HG03064 (cell line): ENCODE data around the gene AK4.

Experiments
- ATAC-seq: cut with Tn5 transposase; IDR thresholded peaks from one replicate; pipeline ENCODE4 v1.9.1; 2021; ENCODE audit warnings: low read depth; ENCODE audit not compliant: unreplicated experiment

Gene AK4

DNA sequence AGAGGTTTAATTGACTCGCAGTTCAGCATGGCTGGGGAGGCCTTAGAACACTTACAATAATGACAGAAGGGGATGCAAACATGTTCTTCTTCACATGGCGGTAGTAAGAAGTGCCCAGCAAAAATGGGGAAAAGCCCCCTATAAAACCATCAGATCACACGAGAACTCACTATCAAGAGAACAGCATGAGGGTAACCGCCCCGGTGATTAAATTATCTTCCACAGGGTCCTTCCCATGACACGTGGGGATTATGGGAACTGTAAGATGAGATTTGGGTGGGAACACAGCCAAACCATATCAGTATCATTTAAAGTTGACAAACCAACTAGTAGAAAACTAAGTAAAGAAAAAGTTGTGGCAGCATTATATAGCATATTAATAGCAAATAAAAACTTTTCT, 90.0 kb downstream of the AK4 start:
- no peak for ATAC-seq

- no peak for ATAC-seq
Measured at GRCh38 chr1:65243491-65243890, 95.5 kb downstream of the AK4 start.

DNA sequence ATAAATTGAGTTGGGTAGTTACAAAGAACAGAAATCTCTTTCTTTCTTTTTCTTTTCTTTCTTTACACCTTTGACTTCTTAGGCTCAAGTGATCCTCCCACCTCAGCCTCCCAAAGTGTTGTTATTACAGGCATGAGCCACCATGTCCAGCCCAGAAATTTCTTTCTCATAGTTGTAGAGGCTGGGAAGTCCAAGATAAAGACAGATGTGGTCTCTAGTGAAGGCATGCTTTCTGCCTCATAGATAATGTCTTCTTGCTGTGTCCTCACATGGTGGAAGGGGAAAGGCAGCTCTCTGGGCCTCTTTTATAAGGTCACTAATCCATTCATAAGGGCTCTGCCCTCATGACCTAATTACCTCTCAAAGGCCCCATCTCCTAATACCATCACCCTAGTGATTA, 97.3 kb downstream of the AK4 start:
- no peak for ATAC-seq

DNA sequence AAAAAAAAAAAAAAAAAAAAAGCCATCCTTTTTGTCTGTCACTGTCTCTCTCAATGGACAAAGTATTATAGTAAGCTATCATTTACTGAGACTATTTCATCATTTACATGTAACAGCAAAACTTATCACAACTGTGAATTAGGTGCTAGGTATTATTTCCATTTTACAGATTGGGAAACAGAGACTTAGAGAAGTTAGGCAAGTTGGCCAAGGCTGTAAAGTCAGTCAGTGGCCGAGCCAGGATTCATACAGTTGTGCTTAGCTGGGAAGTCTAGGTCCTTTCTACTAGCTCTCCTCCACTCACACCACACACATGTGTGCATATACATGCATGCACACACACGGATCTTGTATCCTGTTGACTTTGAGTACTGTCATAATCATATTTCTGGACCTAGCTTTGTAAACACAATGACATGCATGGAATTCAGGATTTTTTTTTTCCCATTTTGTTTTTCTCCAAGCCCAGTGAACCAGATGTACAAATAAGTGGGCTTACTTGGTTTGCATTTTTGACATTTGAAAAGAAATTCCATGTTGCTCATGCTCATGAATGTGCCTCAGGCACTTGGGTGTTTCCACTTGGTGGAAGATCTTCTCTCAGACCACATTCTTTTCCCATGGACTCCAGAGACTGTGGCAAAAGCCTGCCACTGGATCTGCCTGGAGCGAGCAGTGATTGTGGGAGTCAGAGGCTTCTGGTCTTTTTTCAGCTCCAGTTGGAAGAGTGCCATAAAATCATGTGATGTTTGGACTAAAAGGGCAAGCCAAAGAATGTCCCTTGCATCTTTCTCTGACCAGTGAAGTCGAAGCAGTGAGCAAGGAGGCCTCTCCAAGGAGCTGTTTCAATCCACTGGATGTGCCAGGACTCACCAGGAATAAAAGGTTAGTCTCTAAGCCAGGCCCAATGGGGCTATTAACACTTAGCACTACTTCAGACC, 99.7 kb downstream of the AK4 start:
- no peak for ATAC-seq

DNA sequence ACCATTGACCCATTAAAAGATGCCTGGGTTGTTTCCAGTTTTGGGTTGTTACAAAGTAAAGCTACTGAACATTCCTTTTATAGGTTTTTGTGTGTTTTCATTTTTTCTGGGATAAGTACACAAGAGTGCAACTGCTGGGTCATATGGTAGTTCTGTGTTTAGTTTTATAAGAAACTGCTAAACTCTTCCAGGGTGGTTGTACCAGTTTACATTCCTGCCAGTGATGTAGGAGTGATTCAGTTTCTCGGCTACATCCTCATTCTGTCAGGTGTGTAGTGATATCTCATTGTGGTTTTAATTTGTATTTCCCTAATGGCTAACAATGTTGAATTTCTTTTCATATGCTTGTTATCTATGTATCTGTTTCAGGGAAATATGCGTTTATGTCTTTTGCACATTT, 102.8 kb downstream of the AK4 start:
- no peak for ATAC-seq

DNA sequence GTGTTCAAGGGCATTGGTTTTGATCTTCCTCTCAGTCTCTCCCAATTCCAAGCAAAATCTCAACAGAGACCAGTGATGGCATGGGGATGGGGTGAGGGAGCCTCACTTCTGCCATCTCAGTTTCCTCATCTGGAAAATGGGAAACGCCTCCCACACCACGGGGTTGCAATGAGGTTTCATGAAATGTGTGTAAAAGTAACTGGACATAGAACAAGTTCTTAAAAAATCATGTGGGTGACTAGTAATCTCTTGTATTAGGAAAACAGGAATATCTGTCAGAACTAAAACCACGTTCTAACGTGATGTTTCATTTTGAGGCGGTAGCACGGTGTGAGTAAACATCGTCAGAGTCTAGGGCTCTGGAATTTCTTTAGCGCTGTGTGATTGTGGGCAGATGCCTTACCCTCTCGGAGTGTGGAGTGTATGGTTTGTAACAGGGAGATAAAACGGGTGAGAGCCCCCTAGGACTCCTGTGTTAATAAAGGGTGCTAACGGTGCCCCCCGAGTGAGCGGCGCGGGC, 105.9 kb downstream of the AK4 start:
- ATAC-seq = peak; percentile 35

- peak; percentile 97 for ATAC-seq
Measured at GRCh38 chr1:65254320-65255034, 106.5 kb downstream of the AK4 start.

DNA sequence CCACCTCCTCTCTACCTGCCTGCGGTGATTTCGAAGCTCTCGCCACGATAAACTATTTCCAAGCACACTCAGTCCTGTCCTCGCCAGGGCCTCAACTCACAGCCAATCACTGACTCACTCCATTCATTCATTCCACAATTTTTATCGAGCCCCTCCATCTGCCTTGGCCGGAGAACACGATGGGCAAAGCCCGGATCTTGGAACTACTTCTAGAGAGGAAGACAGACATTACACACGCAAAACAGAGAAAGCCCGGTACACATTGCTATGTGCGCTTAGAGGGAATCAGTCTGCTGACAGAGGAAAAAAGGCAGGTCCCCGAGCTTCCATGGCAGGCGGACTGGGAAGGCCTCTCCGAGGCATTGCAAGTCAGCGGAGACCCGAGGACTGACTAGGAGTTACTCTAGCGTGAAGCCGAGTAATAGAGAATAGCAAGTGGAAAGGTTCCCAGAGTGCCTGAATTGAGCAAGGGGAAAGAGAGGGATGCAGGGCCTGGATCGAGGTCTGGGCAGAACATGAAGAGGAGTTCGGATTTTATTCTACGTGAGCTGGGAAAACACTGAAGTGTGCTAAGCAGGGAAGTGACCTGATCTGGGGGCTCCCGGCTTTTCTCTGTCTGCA, 107.1 kb downstream of the AK4 start:
- no peak for ATAC-seq

- no peak for ATAC-seq
Measured at GRCh38 chr1:65255656-65256050, 107.7 kb downstream of the AK4 start.

GRCh38 chr1:65256860-65257708, 109.1 kb downstream of the AK4 start:
- no peak for ATAC-seq

DNA sequence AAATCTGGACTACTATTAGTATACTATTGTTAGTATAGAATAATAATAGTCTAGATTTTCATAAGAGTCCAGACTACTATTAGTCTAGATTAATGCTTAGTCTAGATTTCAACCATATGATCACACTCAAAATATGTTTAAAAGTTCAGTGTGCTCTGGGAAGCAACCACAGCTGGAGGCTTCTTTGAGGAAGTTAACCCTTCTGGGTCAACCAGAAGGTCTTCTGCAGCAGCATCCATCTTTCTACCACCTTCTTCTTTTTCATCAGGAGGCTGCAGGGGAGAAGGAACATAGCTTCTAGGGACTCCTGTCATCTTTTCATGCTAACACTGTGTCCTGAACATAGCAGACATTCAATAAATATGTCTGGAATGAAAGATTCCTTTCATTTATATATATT, 110.1 kb downstream of the AK4 start:
- no peak for ATAC-seq

DNA sequence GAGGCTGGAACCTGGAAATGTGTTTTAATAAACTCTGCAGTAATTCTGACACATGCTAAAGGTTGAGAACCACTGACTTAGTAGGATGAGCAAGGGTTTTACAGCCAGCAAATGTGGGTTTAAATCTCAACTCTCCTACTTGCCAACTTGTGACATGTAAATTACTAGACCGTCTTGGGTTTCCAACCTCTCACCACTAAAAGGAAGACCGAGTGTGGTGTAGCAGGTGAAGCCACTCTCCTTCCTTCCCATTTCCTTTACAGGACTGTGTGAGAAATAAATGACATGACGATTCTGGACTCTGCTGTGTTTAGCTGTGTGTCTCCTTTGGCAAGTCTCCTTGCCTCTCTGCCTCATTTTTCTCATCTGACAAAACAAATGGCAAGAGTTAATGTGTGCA, 111.8 kb downstream of the AK4 start:
- no peak for ATAC-seq

GRCh38 chr1:65260851-65261473, 113.0 kb downstream of the AK4 start:
- ATAC-seq = no peak

DNA sequence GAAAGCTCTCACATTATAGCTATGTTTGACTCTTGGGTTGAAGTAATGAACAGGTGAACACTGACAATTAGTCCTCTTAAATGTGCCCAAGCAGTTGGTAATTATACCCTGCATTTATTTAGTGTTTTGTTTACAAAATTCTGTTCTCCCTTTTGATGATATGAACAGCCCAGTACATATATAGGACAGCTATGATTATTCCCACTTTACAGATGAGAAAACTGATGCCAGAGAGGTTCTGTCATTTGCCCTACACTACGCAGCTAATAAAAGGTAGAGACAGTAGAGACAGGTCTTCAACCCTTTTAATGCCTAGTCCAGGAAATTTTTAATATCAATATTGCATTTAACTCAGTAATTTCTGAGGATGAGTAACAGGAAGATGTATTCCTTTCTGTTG, 115.3 kb downstream of the AK4 start:
- ATAC-seq = no peak

- ATAC-seq = no peak
Measured at GRCh38 chr1:65264197-65264929, 116.4 kb downstream of the AK4 start.

DNA sequence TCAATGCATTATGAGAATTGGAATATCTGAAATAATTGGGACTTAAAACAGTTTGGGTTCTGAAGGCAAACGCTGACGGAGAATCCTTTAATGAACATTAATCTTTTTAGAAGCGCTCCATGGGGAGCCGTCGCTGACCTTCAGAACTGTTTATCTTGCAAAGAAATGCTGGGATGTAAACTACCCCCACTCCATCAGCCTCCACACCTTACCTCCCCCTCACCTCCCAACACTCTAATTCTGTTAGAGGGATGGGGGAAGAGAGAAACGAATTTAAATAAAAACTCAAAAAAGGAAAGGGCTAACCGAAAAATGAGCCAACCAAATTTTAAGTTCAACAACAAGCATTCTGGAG, 117.3 kb downstream of the AK4 start:
- ATAC-seq = no peak

- peak; percentile 60 for ATAC-seq
Measured at GRCh38 chr1:65265651-65266351, 117.8 kb downstream of the AK4 start.

GRCh38 chr1:65266476-65266875, 118.5 kb downstream of the AK4 start:
- ATAC-seq = no peak

DNA sequence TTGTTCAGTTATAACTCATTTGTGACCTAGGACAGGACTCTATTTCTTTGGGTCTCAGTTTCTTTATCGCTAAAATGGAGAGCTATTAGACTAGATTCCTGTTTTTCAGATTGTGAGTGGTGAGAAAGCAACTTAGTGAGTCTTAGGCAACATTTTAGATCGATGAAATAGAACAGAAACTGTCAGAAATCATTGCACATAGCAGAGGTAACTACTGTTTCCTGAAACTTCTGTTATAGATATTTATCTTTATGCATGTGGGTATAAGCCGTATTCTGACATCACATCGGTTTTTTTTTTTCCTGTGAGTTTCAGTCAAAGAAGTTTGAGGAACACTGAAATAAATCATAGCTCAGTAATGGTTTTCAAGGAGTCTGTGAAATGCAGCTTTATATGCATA, 119.3 kb downstream of the AK4 start:
- no peak for ATAC-seq
